ENCODE measurements around the gene CCDC97.

DNA sequence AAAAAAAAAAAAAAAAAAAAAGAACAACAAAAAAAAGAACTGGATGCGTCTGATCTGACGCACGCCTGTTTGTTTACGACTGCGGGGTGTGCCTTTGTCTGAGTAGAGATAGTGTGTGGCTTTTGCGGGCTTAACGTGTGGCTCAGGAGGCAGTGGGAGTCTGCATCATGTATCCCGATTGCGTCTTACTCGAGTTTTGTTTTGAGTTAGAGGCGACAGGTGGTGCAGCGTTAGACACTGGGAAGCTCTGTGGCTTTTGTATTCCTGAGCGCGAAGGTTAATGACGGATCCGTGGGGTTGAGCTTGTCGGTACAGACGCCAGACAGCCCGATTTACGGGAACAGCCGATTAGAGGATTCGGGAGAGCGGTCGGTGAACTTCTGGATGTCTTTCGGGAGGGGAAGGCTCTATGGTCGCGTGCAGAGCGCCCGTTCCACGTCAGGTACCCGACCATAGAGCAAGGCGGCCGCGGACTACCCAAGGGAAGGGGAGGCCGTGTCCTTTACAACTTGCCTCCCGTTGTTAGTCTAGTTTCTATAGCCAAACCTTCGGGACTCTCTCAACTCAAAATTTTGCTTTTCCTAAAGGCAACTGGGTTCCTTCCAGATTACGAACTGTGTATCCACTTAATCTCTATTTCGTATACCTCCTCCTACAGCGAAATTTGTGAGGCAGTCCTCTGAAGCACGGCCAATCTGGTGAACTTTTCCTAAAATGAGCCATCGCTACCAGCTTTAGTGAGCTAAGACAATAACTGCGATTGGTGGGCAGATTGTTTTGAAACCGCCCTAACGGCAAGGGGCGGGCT lies 46.7 kb upstream of the CCDC97 start:
- TF ChIP-seq, protein P1, sequence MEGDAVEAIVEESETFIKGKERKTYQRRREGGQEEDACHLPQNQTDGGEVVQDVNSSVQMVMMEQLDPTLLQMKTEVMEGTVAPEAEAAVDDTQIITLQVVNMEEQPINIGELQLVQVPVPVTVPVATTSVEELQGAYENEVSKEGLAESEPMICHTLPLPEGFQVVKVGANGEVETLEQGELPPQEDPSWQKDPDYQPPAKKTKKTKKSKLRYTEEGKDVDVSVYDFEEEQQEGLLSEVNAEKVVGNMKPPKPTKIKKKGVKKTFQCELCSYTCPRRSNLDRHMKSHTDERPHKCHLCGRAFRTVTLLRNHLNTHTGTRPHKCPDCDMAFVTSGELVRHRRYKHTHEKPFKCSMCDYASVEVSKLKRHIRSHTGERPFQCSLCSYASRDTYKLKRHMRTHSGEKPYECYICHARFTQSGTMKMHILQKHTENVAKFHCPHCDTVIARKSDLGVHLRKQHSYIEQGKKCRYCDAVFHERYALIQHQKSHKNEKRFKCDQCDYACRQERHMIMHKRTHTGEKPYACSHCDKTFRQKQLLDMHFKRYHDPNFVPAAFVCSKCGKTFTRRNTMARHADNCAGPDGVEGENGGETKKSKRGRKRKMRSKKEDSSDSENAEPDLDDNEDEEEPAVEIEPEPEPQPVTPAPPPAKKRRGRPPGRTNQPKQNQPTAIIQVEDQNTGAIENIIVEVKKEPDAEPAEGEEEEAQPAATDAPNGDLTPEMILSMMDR (IDR thresholded peaks at IDR 0.05; ENCODE audit: low read depth, low read length): no peak
- no peak for TF ChIP-seq EZH2phosphoT487 (IDR thresholded peaks at IDR 0.05; ENCODE audit: low read depth)

All from OCI-LY3 (cell line).